SK-N-MC (cell line): Measurements from ENCODE around the gene PIAS4.
A peak's percentile ranks its signal among the peaks of the same experiment; 100 is the strongest.
"Not testable (repeated sequence)": the region's sequence is repeated elsewhere in the genome, so short reads cannot be mapped to it uniquely, and the experiment has no call there.

Experiments
- DNase-seq: peaks from one replicate; pipeline ENCODE4 v3.0.0-alpha.2; 2011; ENCODE audit warnings: low read depth, low spot score
- H3K27ac ChIP-seq: fragments of 200-600 bp; sonication (generic); 2 replicates; pipeline ENCODE4 v1.5.1; 2016; ENCODE audit warnings: mixed run types
- H3K36me3 ChIP-seq: fragments of 200-600 bp; sonication (generic); 2 replicates; pipeline ENCODE4 v1.6.1; 2017; ENCODE audit warnings: antibody characterized with exemption, low read length, mixed read lengths; ENCODE audit not compliant: insufficient read depth
- H3K4me3 ChIP-seq: fragments of 200-600 bp; sonication (generic); 2 replicates; pipeline ENCODE4 v1.5.1; 2016
- H3K9ac ChIP-seq: fragments of 200-600 bp; sonication (generic); 2 replicates; pipeline ENCODE4 v1.8.0; 2017; ENCODE audit warnings: mixed run types, mixed read lengths; ENCODE audit not compliant: insufficient read length
- H3K9me3 ChIP-seq: fragments of 200-600 bp; sonication (generic); 2 replicates; pipeline ENCODE4 v1.6.1; 2017; ENCODE audit warnings: low read depth, mild to moderate bottlenecking, antibody characterized with exemption, low read length, moderate library complexity, mixed read lengths
- EZH2 ChIP-seq: fragments of 200-600 bp; sonication (generic); IDR thresholded peaks from one replicate; pipeline ENCODE4 v1.6.1; 2017; ENCODE audit warnings: antibody characterized with exemption
- FOXP2 ChIP-seq: optimal IDR thresholded peaks from 2 replicates; pipeline ENCODE3; 2011; ENCODE audit warnings: mild to moderate bottlenecking, moderate library complexity; ENCODE audit not compliant: insufficient read depth; ENCODE audit errors: extremely low read length, control extremely low read depth
- POLR2AphosphoS5 ChIP-seq: IDR thresholded peaks from 2 replicates; pipeline ENCODE4 v1.6.1; 2012; ENCODE audit warnings: mild to moderate bottlenecking, low read depth, low read length, borderline replicate concordance

Gene PIAS4

GRCh38 chr19:3985643-3986259 is 21.8 kb upstream of the PIAS4 start:
- Histone ChIP-seq H3K9ac (peak overlapping the region; percentile 83), H3K27ac (peak overlapping the region; percentile 96)

GRCh38 chr19:3986260-3987041 is 21.1 kb upstream of the PIAS4 start:
- Histone ChIP-seq H3K4me3 (peak overlapping the region; percentile 90), H3K9me3 (no peaks in the 10 kb centered on the region), H3K9ac (peak overlapping the region; percentile 83), H3K36me3 (peaks cover 36% of the 10 kb centered on the region), H3K27ac (peak overlapping the region; percentile 96)
- no peak for TF ChIP-seq EZH2
- TF ChIP-seq POLR2AphosphoS5: no peak
- peak; percentile 52 for TF ChIP-seq FOXP2
- peak; percentile 79 for DNase-seq

More at GRCh38 chr19:3985643-3986259, 21.8 kb upstream of the PIAS4 start:
- DNase-seq: no peak
- TF ChIP-seq POLR2AphosphoS5: no peak
- H3K9me3 ChIP-seq: no peaks in the 10 kb centered on the region
- peak overlapping the region; percentile 90 for H3K4me3 ChIP-seq
- H3K36me3 ChIP-seq: peaks cover 43% of the 10 kb centered on the region

GRCh38 chr19:3987619-3988371 is 19.7 kb upstream of the PIAS4 start:
- peak; percentile 59 for DNase-seq
- H3K9me3 ChIP-seq: no peaks in the 10 kb centered on the region
- peaks cover 22% of the 10 kb centered on the region for H3K36me3 ChIP-seq
- H3K27ac ChIP-seq: peak overlapping the region; percentile 96; the same call in 1 of the 2 replicates
- H3K9ac ChIP-seq: no peak overlapping the region
- no peak for TF ChIP-seq POLR2AphosphoS5
- no peak for TF ChIP-seq EZH2
- TF ChIP-seq FOXP2: no peak
- peak overlapping the region; percentile 90 for H3K4me3 ChIP-seq

GRCh38 chr19:3990815-3991117 is 16.8 kb upstream of the PIAS4 start:
- no peak overlapping the region for H3K27ac ChIP-seq
- DNase-seq: no peak
- no peak overlapping the region for H3K4me3 ChIP-seq
- H3K9me3 ChIP-seq: no peaks in the 10 kb centered on the region
- H3K9ac ChIP-seq: no peak overlapping the region
- H3K36me3 ChIP-seq: no peaks in the 10 kb centered on the region
- TF ChIP-seq EZH2: no peak

GRCh38 chr19:3995607-3996006 is 11.9 kb upstream of the PIAS4 start:
- no peaks in the 10 kb centered on the region for H3K36me3 ChIP-seq
- H3K27ac ChIP-seq: no peak overlapping the region
- H3K9ac ChIP-seq: no peak overlapping the region
- H3K4me3 ChIP-seq: no peak overlapping the region
- TF ChIP-seq FOXP2 (no peak), EZH2 (no peak), POLR2AphosphoS5 (no peak)
- no peaks in the 10 kb centered on the region for H3K9me3 ChIP-seq
- no peak for DNase-seq

- DNase-seq, H3K9ac ChIP-seq, H3K36me3 ChIP-seq, H3K4me3 ChIP-seq, H3K9me3 ChIP-seq, H3K27ac ChIP-seq: not testable (repeated sequence)
Observed at GRCh38 chr19:3998667-3999412, 8.7 kb upstream of the PIAS4 start.

- H3K9me3 ChIP-seq, H3K27ac ChIP-seq, H3K36me3 ChIP-seq, H3K9ac ChIP-seq, H3K4me3 ChIP-seq, DNase-seq: not testable (repeated sequence)
Observed at GRCh38 chr19:4000798-4001197, 6.7 kb upstream of the PIAS4 start.

GRCh38 chr19:4005436-4005835 is 2.1 kb upstream of the PIAS4 start:
- not testable (repeated sequence) for DNase-seq, H3K27ac ChIP-seq

More at GRCh38 chr19:4005436-4005835, 2.1 kb upstream of the PIAS4 start:
- H3K9ac ChIP-seq, H3K9me3 ChIP-seq, H3K36me3 ChIP-seq, H3K4me3 ChIP-seq: not testable (repeated sequence)
